Stimulated activated CD8-positive, alpha-beta memory T cell treated with anti-CD3 and anti-CD28 coated beads, Interleukin-7, amount 100 ng/mL, for 4 hours (primary cell): ENCODE results near the gene PARD3.

Source experiments
- DNase-seq, 2 donors: peaks; one replicate each; pipeline ENCODE4 v3.0.0-alpha.2; 2020; ENCODE audit warnings: low read depth in 2 of 2

The PARD3 gene

DNA sequence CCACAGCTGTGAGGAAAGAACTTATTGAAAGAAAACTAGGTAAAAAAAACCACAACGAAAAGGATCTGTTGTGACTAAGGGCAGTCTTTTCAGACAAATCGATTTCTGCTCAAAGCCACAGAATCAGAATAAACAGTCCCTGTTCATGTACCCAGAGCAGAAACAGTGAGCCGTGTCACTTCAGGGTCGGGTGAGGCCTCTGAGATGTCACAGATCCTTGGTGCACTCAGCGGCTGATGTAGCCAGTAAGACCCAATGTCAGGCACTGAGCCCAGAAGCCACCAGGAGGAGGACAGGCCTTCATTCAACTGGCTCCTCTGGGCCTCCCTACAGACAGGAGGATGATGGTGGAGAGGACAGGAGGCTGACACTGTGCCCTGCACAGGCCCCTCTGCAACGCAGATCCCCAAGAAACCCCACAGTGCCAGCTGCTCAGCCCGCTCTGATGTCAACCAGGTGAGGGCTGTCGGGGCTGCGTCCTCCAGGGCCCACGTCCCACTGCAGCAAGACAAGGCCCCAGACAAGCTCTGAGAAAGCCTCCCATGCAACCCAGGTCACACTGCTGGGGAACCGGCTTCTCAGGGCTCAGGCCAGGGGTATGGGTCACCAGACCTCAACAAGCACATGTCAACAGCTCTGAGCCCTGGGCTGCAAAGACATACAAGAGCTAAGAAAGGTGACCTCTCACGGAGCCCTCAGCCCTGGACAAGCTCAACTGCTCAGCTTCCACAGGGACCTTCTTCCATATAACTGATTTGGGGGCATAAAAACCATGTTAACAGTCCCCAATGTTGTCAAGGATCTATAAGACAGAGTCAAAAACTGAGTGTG is 190.6 kb downstream of the PARD3 start:
- no peak for DNase-seq

DNA sequence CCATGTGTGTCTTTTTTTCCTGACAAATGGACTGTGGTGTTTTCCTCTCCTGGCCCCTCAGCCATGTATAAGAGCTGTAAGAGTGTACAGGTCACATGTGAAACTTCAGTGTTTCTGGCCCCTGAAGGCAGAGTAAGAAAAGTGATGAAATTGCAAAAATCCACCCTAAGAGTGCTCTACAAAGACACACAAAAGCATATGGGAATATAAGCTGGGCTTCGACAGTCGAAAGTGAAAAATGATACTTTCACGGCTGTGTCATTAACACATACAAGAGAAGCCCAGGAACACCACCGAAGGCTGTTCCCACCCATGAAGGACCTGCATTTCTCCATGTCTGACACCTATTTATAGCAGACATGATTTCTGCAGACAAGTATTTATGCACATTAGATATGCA is 192.2 kb downstream of the PARD3 start:
- DNase-seq = no peak

DNA sequence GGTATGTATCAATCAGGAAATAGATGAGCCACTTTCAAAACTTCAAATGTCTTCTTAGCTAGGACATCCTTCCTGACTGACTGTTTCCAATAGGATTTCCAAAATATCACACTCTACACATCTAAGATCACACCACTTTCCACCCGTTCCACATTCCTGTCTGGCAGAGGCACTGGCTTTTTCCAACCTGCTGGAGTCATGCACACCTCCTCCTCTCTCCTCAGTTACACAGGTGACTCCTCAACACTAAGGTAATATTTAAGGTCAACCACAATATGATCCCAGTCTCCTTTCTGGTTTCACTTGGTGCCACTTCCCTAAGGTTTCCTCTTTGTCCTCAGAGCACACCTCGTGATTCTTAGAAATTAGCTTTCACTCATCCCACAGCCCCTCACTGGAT is 196.5 kb downstream of the PARD3 start:
- DNase-seq = no peak

DNA sequence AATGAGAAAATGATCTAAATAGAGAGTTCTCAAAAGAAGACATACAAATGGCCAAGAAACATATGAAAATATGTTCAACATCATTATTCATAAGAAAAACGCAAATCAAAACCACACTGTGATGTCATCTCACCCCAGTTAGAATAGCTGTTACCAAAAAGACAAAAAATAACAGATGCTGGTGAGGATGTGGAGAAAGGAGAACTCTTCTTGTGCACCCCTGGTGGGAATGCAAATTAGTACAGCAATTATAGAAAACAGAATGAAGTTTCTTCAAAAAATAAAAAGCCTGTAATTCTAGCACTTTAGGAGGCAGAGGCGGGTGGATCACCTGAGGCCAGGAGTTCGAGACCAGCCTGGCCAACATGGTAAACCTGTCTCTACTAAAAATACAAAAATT is 199.3 kb downstream of the PARD3 start:
- DNase-seq = no peak

DNA sequence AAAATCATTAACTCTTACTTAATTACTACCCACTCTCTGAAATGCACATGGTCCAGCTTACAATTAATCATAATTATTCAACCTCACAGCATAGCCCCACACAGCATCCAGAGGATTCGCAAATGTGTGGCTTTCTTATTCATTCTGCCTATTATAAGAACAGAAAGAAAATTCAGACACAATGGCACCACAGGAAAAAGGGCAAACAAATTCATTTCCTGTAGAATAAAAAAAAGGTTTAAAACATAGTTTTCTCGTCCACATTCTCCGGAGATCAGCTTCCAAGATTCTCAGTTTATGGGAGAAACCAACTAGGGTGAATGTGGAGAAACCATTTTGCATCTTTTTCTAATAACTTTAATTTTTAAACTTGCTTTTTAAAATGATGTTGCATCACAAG is 201.6 kb downstream of the PARD3 start:
- no peak for DNase-seq

DNA sequence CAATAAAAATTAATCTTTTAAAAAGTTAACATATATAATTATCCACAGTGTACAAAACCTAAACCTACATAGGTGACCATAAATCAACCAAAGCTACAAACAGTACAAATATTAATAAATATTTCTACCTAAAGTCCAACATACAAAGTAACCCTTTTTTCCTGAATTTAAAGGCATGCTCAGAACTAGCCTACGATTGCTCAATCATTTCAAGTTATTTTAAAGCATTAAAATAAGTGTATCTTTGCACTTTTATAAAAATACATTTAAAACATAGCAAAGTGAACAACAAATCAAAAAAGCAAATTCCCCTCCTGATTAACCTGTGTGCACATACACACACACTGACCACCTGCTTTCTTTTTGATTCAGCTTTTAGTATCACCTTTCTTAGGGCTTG is 202.2 kb downstream of the PARD3 start:
- DNase-seq = no peak

DNA sequence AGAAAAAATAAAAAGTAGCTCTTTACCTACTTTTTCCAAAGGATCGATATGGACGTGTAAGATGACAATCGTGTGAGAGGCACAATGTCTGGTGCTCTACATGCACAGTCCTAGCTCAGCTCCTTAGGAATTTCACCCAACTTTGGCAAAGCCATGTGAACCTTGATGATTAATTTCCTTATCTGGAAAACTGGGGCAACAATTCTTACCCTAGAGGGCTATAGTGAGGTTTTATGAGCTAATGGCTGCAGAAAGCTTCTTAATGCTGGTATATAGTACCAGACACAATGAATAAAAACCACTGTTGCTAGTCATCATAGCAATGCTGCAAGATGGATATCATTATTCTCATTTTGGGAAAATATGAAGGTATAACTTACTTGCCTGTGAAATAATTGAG is 202.7 kb downstream of the PARD3 start:
- DNase-seq = no peak

DNA sequence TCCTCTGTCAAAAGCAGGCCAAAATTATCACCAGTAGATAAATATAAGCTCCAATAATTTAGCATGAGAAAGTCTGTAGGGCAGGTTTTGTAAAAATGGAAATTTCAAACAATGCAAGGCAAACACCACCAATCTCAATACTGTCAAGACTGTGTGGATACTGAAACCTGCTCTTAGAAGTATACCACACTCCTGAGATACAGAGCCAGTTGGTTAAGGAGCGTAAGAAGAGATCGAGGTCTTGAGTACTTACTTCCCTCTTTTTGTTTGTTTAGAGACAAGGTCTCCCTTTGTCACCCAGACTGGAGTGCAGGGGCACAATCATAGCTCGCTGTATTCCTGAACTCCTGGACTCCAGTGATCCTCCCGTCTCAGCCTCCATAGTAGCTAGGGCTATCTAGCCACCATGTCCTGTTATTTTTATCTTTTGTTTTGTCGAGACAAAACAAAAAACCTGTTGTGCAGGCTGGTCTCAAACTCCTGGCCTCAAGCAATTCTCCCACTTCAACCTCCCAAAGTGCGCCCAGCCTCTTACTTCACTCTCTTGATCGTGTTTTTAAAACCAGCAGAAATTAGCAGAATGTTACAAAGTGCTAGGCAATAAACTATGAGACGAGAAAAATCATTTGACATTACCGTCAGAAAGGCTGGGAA is 205.7 kb downstream of the PARD3 start:
- no peak for DNase-seq

DNA sequence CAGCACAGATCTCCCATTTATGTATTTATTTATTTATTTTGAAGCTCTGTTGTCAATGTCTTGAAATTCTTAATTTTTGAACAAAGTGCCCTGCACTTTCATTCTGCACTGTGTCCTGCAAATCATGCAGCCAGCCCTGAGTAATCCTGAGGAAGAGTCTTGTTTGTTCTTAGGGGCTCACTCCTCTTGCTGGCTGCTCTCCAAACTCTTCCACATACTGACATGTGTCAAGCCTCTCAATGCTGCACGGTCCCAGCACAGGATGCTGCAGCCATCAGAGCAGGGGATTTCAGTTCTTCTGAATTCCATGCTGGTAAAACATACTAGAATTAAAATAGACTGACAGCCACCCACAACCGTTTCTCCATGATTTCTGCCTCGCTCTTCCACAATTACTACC is 207.2 kb downstream of the PARD3 start:
- no peak for DNase-seq

DNA sequence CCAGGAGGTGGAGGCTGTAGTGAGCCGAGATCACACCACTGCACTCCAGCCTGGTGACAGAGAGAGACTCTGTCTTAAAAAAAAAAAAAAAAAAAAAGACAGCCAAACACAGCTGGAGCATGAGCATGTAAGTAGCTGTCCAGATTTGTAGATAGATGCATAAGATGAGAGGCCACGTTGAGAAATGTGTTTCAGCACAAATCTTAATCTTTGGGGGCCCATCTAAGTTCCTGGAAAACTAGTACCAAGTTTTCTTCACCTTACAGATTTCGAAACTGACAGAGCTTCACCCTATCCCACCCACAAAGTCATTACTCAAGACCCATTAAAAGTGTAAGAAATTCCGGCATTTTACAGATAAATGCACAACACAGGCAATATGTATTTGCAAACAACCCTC is 208.2 kb downstream of the PARD3 start:
- DNase-seq = no peak

DNA sequence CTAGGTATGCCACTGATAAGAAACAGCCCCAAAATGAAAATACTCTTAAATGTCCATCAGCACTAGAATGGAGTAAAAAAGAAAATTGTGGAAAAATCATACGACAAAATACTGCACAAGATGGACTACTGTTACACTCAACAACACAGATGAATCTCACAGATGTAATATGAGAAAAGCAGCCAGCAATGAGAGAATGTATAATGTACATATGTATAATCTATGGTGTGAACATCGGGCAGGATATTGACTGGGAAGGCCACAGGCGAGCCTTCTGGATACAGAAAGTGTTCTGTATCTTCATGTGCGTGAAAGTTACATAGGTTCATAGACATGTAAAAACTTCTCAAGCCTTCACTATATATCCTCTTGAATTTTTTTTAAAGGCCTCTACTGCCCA is 212.6 kb downstream of the PARD3 start:
- no peak for DNase-seq

DNA sequence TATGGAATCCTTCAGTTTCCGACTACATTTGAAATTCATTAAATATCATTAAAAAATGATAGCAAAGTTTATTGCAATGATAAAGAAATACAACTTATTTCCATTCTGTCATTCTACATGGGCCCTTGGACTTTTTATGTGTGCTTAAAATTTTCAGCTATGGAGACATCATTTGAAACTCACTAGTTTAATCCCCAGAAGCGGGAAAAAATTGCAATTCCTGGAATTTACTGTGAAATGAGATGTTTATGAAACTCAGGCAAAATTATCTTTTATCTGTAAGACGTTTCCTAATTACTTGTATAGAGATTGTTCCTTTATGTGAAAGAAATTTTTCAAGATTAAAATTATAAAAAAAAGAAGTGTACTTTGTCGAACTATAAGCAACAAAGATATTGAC is 213.4 kb downstream of the PARD3 start:
- DNase-seq = no peak

DNA sequence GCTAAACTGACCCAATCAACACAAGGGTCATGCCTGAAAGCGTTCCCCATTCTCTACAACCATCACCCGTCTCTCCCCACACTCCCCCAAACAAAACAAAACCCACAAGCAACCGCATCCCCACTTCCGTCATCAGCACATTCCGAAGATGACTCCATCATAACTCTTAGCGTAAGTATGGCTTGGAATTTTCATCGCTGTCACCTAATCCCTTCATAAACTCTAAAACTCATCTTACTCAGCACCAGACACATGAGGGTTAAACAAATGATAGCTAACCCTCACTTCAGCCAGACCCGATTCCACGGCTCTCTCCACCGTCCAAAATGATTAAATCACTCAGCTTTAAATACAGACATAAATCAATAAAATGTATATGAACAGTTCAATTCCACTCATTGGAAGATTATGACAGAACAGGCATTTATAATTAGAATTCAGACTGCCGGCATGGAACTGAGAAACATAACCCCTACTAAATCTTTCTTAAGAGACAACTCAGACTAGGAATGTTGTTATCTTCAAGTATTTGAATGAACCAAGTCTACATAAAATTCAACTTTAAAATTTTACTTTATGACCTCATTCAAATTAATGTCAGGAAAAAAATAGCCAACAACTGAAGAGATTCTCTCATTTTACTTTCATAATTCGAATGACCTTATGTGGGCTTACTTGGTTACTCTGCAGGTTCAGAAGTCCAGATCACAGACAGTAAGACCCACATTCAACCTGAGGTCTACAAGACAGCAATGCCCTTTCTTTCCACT is 215.9 kb downstream of the PARD3 start:
- no peak for DNase-seq

DNA sequence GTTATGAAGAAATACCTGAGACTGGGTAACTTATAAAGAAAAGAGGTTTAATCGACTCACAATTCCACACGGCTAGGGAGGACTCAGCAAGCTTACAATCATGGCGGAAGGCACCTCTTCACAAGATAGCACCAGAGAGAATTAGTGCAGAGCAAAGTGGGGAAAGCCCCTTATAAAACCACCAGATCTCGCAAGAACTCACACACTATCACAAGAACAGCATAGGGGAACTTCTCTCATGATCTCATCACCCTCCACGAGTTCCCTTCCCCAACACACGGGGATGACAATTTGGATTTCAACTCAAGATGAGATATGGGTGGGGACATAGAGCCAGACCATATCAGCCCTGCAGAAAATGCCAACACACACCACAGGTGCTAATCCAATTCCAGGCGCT is 218.7 kb downstream of the PARD3 start:
- no peak for DNase-seq

DNA sequence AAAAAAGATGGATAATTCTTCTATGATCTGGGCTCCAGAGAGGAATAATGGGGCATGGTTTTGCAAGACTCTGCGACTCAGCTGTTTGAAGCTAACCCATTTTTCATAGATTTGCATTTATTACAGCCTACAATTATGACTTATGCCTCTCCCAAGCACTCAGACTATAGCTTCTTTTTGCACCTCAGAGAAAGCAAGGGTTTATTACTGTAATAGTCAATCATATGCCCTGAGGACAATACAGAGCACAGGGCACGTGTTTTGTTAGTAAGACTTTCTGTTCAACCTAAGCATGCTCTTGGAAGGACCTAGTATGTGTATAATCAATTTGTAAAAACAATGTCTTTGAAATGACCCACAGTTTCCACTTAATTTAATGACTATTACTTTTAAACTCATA is 221.2 kb downstream of the PARD3 start:
- no peak for DNase-seq

DNA sequence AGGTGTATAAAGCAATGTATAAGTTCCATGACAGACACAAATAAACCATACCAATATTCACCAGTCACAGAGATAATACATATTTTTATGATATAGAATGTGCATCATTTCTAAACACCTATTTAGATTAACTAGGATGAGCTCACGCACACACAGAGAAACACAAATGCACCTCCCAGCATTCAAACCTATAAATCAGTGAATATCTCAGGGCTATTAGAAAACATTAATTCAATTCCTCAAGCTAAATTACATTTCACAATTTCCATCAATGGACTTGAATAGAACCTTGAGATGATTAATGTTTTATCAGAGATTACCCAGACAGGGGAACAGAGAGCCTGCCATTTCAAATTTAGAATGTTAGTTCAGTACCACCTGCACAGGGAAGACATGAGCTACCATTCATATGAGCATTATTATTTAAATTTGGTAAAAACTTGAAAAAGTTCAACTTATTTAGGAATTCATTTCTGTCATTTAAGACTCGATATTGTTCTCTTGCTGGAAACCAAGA is 221.7 kb downstream of the PARD3 start:
- no peak for DNase-seq

DNA sequence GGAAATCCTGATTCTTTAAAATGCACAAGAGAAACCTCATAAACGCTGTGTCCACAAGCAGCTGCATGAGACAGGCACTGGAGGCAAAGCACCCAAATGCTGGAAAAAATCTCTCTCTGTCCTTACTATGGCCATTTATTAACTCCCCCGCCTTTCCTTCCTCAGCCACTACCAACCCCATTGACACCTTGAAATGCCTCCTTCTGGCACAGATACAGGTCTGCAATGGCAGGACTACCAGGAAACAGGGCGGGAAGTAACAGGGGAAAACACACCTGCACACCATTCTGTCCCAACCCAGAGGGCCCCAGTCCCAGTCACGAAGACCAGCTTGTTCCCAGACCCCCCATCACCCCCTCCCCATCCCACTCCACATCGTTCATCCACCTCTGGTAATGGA is 224.3 kb downstream of the PARD3 start:
- no peak for DNase-seq

DNA sequence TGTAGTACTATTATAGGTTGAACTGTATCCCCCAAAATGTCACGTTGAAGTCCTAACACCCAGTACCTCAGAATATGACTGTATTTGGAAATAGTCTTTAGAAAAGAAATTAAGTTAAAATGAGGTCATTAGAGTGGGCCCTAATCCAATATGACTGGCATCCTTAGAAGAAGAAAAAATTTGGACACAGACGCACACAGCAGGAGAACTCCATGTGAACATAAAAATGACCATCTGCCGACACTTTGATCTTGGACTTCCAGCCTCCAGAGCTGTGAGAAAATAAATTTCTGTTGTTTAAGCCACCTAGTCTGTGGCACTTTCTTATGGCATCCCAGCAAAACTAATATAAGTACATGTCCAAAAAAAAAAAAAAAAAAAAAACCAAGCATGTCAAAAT is 225.8 kb downstream of the PARD3 start:
- DNase-seq = no peak

DNA sequence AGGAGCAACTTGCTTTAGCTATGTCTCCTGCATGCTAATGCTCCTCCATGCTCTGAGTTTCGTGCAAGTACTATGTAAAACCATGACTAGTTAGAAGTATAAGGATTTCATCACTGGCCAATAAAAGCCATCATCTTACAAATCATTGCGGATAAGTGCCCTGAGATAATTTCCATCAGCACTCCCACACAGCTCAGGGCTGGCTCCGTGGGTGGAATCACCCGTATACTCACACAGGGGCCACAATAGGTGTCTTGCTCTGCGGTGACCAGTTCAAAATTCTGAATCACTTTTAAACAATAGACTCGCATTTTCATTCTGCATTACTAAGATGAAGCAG is 227.4 kb downstream of the PARD3 start:
- no peak for DNase-seq

DNA sequence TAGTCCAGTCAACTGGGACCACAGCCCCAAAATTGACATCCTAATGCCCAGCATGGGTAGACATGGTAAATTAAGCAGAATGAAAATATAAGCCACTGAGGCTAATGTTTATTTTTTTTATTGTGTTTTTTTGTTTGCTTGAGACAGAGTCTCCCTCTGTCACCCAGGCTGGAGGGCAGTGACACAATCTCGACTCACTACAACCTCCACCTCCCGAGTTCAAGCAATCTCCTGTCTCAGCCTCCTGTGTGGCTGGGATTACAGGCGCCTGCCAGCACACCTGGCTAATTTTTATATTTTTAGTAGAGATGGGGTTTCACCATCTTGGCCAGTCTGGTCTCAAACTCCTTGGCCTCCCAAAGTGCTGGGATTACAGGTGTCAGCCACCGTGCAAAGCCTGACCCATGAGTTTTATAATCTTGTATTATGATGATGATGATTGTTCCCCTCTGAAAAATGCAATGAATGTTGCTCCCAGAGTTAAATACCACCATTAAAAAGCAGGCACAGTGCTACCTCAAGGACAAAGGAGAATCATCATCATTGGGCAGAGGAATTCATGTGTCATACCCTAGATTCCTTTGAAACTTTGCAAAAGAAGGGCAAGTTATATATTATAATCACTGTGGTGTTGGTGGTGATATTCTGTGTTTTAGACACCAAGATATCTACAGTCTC is 228.0 kb downstream of the PARD3 start:
- DNase-seq = no peak

DNA sequence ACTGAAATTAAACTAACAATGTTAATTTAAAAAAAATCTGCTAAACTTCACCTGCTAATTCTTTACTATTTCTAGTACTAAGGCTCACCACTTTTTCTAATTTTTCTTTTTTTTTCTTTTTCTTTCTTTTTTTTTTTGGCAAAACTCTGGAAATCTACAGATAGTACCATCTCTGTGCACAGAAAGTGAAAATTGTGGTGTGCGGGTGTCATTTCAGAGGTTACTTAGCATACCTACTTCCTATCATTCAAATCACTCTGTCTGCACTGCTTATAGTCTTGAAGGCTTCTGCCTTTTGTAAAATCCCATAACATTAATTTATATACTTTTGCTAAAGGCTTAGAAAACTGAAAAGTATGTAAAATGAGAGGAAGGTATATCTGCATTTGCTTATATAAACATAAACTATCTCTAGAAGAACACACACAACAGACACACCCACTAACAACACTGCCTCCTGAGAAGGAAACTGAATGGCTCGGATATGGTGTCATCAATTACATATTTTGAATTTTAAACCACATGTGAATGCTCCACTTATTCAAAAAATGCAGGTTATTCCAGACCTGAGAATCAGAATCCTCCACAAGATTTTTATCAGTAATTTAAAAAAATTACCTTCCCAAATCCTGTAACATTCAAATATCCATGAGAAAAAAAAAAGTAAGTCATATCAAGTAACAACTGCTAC is 229.5 kb downstream of the PARD3 start:
- no peak for DNase-seq

DNA sequence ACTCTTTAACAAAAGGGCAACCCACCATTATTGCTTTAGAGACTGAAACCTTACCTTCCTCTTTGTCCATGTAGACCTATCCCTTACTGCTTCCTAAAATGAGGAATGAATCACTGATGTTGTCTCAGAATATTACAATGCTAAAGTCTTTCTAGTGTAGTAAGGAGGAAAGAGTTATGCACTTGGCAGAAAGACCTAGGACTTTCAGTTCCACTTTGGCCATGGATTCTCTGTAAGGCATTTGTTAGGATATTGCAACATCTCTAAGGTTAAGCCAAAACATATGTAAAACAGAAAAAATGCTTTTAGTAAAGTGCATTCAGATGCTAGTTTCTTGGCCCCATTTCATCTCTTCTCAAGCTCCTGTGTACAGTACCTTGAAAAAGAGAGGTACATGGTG is 230.9 kb downstream of the PARD3 start:
- no peak for DNase-seq
